B cell (primary cell): ENCODE results near the gene FANCL. TPM values are rescaled to one million over a fixed set of nuclear protein-coding genes. Genes with fewer than 3 reads are reported as not detected.

Experiments
- ATAC-seq: fragments of 200-7000 bp; cut with Tn5 transposase; one replicate; pipeline ENCODE4 v1.10.0; 2021; ENCODE audit warnings: low read depth, mild to moderate bottlenecking, moderate number of reproducible peaks, moderate library complexity
- CTCF ChIA-PET: fragments of 350-600 bp; sonication (Branson Sonifier 250); formaldehyde crosslinking; loops from one replicate; lab custom pipeline; 2021; ENCODE audit warnings: antibody characterized with exemption, inconsistent platforms; lab: Charles Lee
- POLR2A ChIA-PET: fragments of 350-600 bp; sonication (Branson Sonifier 250); formaldehyde crosslinking; loops from one replicate; lab custom pipeline; 2021; ENCODE audit warnings: antibody characterized with exemption; lab: Charles Lee
- DNase-seq: peaks from one replicate; pipeline ENCODE4 v3.0.0; 2013
- H2AFZ ChIP-seq: 2 replicates; pipeline ENCODE4 v1.6.1; 2012; ENCODE audit warnings: mild to moderate bottlenecking, low read depth, low read length; ENCODE audit not compliant: insufficient read depth, poor library complexity, severe bottlenecking
- H3K27ac ChIP-seq, 2 donors: 1 replicate in 1 of 2; 2 replicates in 1 of 2; pipeline ENCODE4 v1.5.1; 2012 to 2013; ENCODE audit warnings: low read length in 2 of 2, mild to moderate bottlenecking in 2 of 2, moderate library complexity in 1 of 2
- H3K27me3 ChIP-seq, 4 experiments: fragments of 200-600 bp in 1 of 4; sonication (generic) in 1 of 4; replicated peaks in 1 of 4; 1 replicate in 2 of 4; 2 replicates in 2 of 4; pipeline versions ENCODE4 v1.6.1 to v1.7.0; 2013 to 2016; ENCODE audit warnings: low read length in 3 of 4, mild to moderate bottlenecking in 2 of 4, mixed read lengths in 1 of 4, moderate library complexity in 1 of 4; ENCODE audit not compliant: insufficient read depth in 4 of 4, control insufficient read depth in 3 of 4; ENCODE audit errors: control extremely low read depth in 1 of 4
- H3K36me3 ChIP-seq, 2 experiments: replicated peaks in 1 of 2; 1 replicate in 1 of 2; 2 replicates in 1 of 2; pipeline versions ENCODE4 v1.6.1 to v1.7.1; 2013; ENCODE audit warnings: low read length in 1 of 2; ENCODE audit not compliant: insufficient read depth in 2 of 2, control insufficient read depth in 1 of 2; ENCODE audit errors: control extremely low read depth in 1 of 2, extremely low read depth in 1 of 2
- H3K4me1 ChIP-seq, 2 donors: fragments of 200-600 bp in 1 of 2; sonication (generic) in 1 of 2; 1 replicate in 1 of 2; 2 replicates in 1 of 2; pipeline versions ENCODE4 v1.5.1 to v1.6.1; 2013 to 2017; ENCODE audit warnings: low read length in 2 of 2; ENCODE audit not compliant: control insufficient read depth in 2 of 2, insufficient read depth in 2 of 2
- H3K4me2 ChIP-seq: replicated peaks from 2 replicates; pipeline ENCODE3; 2012; ENCODE audit warnings: mild to moderate bottlenecking, low read depth, low read length; ENCODE audit not compliant: poor library complexity, severe bottlenecking
- H3K4me3 ChIP-seq, 5 experiments: fragments of 200-600 bp in 1 of 5; sonication (generic) in 1 of 5; 1 replicate in 3 of 5; 2 replicates in 2 of 5; pipeline versions ENCODE4 v1.5.1 to v1.7.0; 2011 to 2016; ENCODE audit warnings: low read length in 4 of 5, mild to moderate bottlenecking in 4 of 5, low read depth in 2 of 5, control low read depth in 1 of 5, moderate library complexity in 1 of 5; ENCODE audit not compliant: insufficient read depth in 1 of 5; ENCODE audit errors: control extremely low read depth in 1 of 5, extremely low read depth in 1 of 5
- H3K79me2 ChIP-seq: fragments of 200-600 bp; sonication (generic); one replicate; pipeline ENCODE4 v1.6.0; 2016; ENCODE audit warnings: low read length; ENCODE audit not compliant: control insufficient read depth, insufficient read depth
- H3K9ac ChIP-seq: fragments of 200-600 bp; sonication (generic); 2 replicates; pipeline ENCODE4 v1.6.1; 2017; ENCODE audit warnings: mild to moderate bottlenecking, low read length, moderate library complexity
- H3K9me3 ChIP-seq, 3 donors: one replicate each; pipeline versions ENCODE4 v1.6.1 to v1.7.1; 2013; ENCODE audit warnings: low read length in 2 of 3; ENCODE audit not compliant: control insufficient read depth in 2 of 3, insufficient read depth in 1 of 3; ENCODE audit errors: control extremely low read depth in 1 of 3
- H4K20me1 ChIP-seq: 2 replicates; pipeline ENCODE4 v1.6.0; 2012; ENCODE audit warnings: mild to moderate bottlenecking, low read length; ENCODE audit not compliant: insufficient read depth, control insufficient read depth, poor library complexity, severe bottlenecking
- H3K27ac Mint-ChIP-seq: one replicate; pipeline ENCODE4 v1.8.0; 2021; ENCODE audit warnings: mixed read lengths
- H3K27me3 Mint-ChIP-seq: one replicate; pipeline ENCODE4 v1.8.0; 2021; ENCODE audit warnings: mixed read lengths
- H3K4me1 Mint-ChIP-seq: one replicate; pipeline ENCODE4 v1.8.0; 2021; ENCODE audit warnings: mixed read lengths
- H3K4me3 Mint-ChIP-seq: one replicate; pipeline ENCODE4 v1.8.0; 2021; ENCODE audit warnings: mixed read lengths
- H3K9me3 Mint-ChIP-seq: one replicate; pipeline ENCODE4 v1.8.0; 2022; ENCODE audit warnings: mixed read lengths; ENCODE audit not compliant: insufficient read depth
- EZH2 ChIP-seq: IDR thresholded peaks from 2 replicates; pipeline ENCODE4 v1.6.1; 2012; ENCODE audit warnings: borderline replicate concordance, low read depth, mild to moderate bottlenecking, moderate library complexity, low read length; ENCODE audit not compliant: insufficient read depth, poor library complexity, severe bottlenecking
- WGBS: methylation state at CpG from one replicate; pipeline ENCODE4 v1.1.5; 2013; ENCODE audit warnings: missing lambda C conversion rate; ENCODE audit not compliant: insufficient coverage; 5-methylcytosine and 5-hydroxymethylcytosine counted together
- intact Hi-C: fragments of 100-400 bp; cut with micrococcal nuclease; formaldehyde crosslinking; loops from one replicate; pipeline ENCODE4 v1.10.0; 2022
- polyA plus RNA-seq: library from polyadenylated mRNA; depleted of rRNA; stranded (reverse); fragments of >200 nt; gene quantifications from 2 replicates; pipeline ENCODE4 v1.2.3, GENCODE V29; 2012
- total RNA-seq, 2 donors: library from RNA; stranded (reverse); fragments of 120-200 nt in 1 of 2; gene quantifications; 1 replicate in 1 of 2; 2 replicates in 1 of 2; pipeline versions ENCODE4 v1.2.3 to v1.2.4, GENCODE V29; 2013 to 2022
- TF ChIP-seq, protein P1 (sequence below): fragments of 200-600 bp; IDR thresholded peaks from one replicate; pipeline ENCODE4 v1.8.0; 2022; ENCODE audit warnings: antibody characterized with exemption, mild to moderate bottlenecking

The FANCL gene
- total and polyA plus RNA-seq, 2 donors (not counting 1 experiment from before 2014, with no cell fraction given): 9.1 to 31.7 TPM

DNA sequence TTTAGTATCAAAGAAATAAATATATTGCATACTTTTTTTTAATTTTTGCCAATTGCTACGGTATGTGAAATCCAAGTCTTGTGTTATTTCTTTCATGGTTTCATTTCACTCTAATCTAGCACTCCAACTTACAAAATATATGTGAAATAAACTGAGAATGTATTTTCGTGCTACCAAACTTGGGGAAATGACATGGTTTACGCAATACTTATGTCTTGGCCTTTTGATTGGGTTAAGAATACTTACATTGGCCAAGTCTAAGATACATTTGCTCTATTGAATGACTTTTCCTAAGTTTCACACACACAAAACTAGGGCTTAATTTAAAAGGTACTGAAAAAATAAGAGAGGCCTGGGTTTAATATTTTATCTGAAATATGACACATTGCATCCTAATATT is 114.0 kb downstream of the FANCL start:
- Histone ChIP-seq H2AFZ (no peak overlapping the region), H3K36me3 (peaks cover 1 to 16% of the 10 kb centered on the region in 2 experiments), H3K4me3 (no peak overlapping the region)

DNA sequence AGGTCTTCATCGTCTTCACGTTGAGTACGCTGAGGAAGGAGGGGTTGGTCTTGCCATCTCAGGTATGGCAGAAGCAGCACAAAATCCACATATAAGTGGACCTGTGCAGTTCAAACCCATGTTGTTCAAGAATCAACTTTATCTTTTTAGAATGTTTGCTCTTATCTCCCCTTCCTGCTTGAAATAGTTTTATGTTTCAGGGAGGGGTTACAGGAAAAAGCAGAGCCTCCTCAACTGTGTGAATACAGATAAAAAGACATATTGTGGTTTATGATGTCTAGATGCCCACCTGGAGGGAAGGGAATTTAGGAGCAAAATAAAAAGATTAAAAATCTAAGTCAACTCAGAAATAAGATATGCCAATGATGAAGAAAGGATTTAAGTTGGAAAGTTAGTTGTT is 118.6 kb downstream of the FANCL start:
- 100% methylated on average over 2 of the region's 3 CpGs for WGBS
- intact Hi-C loops: no loop called here

More for the DNA sequence above, 114.0 kb downstream of the FANCL start:
- H3K4me3 Mint-ChIP-seq: no peak overlapping the region
- no peak overlapping the region for H3K4me2 ChIP-seq
- H3K79me2 ChIP-seq: no peaks in the 10 kb centered on the region
- no peak overlapping the region for H3K27ac ChIP-seq
- no peak for DNase-seq
- POLR2A ChIA-PET: no interaction called here
- no peaks in the 10 kb centered on the region for H3K9me3 ChIP-seq
- WGBS: no CpG with 5 or more reads among the region's 3 CpGs
- H3K27me3 ChIP-seq: no peaks in the 10 kb centered on the region
- H3K4me1 Mint-ChIP-seq: no peaks in the 10 kb centered on the region
- intact Hi-C loops: no loop called here
- no peaks in the 10 kb centered on the region for H4K20me1 ChIP-seq
- ATAC-seq: no peak
- CTCF ChIA-PET: no interaction called here
- no peaks in the 10 kb centered on the region for H3K4me1 ChIP-seq
- no peak for TF ChIP-seq EZH2
- TF ChIP-seq, protein P1, sequence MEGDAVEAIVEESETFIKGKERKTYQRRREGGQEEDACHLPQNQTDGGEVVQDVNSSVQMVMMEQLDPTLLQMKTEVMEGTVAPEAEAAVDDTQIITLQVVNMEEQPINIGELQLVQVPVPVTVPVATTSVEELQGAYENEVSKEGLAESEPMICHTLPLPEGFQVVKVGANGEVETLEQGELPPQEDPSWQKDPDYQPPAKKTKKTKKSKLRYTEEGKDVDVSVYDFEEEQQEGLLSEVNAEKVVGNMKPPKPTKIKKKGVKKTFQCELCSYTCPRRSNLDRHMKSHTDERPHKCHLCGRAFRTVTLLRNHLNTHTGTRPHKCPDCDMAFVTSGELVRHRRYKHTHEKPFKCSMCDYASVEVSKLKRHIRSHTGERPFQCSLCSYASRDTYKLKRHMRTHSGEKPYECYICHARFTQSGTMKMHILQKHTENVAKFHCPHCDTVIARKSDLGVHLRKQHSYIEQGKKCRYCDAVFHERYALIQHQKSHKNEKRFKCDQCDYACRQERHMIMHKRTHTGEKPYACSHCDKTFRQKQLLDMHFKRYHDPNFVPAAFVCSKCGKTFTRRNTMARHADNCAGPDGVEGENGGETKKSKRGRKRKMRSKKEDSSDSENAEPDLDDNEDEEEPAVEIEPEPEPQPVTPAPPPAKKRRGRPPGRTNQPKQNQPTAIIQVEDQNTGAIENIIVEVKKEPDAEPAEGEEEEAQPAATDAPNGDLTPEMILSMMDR: no peak
- H3K9me3 Mint-ChIP-seq: no peaks in the 10 kb centered on the region
- H3K27me3 Mint-ChIP-seq: no peaks in the 10 kb centered on the region
- H3K9ac ChIP-seq: no peak overlapping the region
- no peak overlapping the region for H3K27ac Mint-ChIP-seq

More for the DNA sequence above, 118.6 kb downstream of the FANCL start:
- Histone ChIP-seq H3K79me2 (no peaks in the 10 kb centered on the region), H3K4me2 (no peak overlapping the region), H3K9ac (no peak overlapping the region), H3K36me3 (peaks cover 5 to 13% of the 10 kb centered on the region in 2 experiments), H3K4me1 (no peaks in the 10 kb centered on the region), H3K27me3 (no peaks in the 10 kb centered on the region), H2AFZ (no peak overlapping the region), H4K20me1 (no peaks in the 10 kb centered on the region), H3K9me3 (peaks cover 0 to 2% (median 0%) of the 10 kb centered on the region in 3 donors), H3K27ac (no peak overlapping the region), H3K4me3 (no peak overlapping the region)
- no peaks in the 10 kb centered on the region for H3K27me3 Mint-ChIP-seq
- ChIA-PET CTCF (no interaction called here), POLR2A (no interaction called here)
- DNase-seq: no peak
- no peak overlapping the region for H3K27ac Mint-ChIP-seq
- no peak overlapping the region for H3K4me3 Mint-ChIP-seq
- H3K9me3 Mint-ChIP-seq: no peaks in the 10 kb centered on the region
- TF ChIP-seq, protein P1: no peak
- no peak for TF ChIP-seq EZH2
- ATAC-seq: no peak
- H3K4me1 Mint-ChIP-seq: no peaks in the 10 kb centered on the region
